Measurements from ENCODE around the gene AFM.
A peak's percentile ranks its signal among the peaks of the same experiment; 100 is the strongest.

GRCh38 chr4:73447671-73448070 lies 33.9 kb upstream of the AFM start:
- TF ChIP-seq PRPF4 (IDR thresholded peaks at IDR 0.05; ENCODE audit: low read depth, low read length, poor library complexity, severe bottlenecking) (no peak), ZNF274 (CRISPR knock-in tag; IDR thresholded peaks at IDR 0.05) (no peak), ESRRA (CRISPR knock-in tag; IDR thresholded peaks at IDR 0.05; ENCODE audit: low read depth) (no peak), NBN (conservative IDR thresholded peaks at IDR 0.05) (no peak), CAMTA2 (CRISPR knock-in tag; IDR thresholded peaks at IDR 0.05; ENCODE audit: borderline replicate concordance) (no peak), POLR2A (IDR thresholded peaks at IDR 0.05; ENCODE audit: insufficient read depth in 1 of 2, low read depth in 2 of 2, low read length in 2 of 2) (peak in 1 of 2 experiments; percentile 30; a peak in 1 of 4 replicates), ZNF407 (CRISPR knock-in tag; IDR thresholded peaks at IDR 0.05; ENCODE audit: not compliant biosample characterization) (no peak), GZF1 (CRISPR knock-in tag; IDR thresholded peaks at IDR 0.05) (no peak), ERF (CRISPR knock-in tag; IDR thresholded peaks at IDR 0.05) (no peak)
- TF ChIP-seq, protein P1, sequence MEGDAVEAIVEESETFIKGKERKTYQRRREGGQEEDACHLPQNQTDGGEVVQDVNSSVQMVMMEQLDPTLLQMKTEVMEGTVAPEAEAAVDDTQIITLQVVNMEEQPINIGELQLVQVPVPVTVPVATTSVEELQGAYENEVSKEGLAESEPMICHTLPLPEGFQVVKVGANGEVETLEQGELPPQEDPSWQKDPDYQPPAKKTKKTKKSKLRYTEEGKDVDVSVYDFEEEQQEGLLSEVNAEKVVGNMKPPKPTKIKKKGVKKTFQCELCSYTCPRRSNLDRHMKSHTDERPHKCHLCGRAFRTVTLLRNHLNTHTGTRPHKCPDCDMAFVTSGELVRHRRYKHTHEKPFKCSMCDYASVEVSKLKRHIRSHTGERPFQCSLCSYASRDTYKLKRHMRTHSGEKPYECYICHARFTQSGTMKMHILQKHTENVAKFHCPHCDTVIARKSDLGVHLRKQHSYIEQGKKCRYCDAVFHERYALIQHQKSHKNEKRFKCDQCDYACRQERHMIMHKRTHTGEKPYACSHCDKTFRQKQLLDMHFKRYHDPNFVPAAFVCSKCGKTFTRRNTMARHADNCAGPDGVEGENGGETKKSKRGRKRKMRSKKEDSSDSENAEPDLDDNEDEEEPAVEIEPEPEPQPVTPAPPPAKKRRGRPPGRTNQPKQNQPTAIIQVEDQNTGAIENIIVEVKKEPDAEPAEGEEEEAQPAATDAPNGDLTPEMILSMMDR (CRISPR knock-in tag; IDR thresholded peaks at IDR 0.05), result no peak
